BE2C (cell line): ENCODE measurements around the gene NFATC1.

ENCODE experiments used
- DNase-seq: peaks from one replicate; pipeline ENCODE4 v3.0.0-alpha.2; 2020
- H3K27me3 ChIP-seq: fragments of 250-450 bp; sonication (Bioruptor Pico); 2 replicates; pipeline ENCODE4 v1.5.1; 2020; ENCODE audit warnings: mild to moderate bottlenecking
- H3K36me3 ChIP-seq: fragments of 250-450 bp; sonication (Bioruptor Pico); 2 replicates; pipeline ENCODE4 v1.5.1; 2020; ENCODE audit warnings: mild to moderate bottlenecking
- H3K4me1 ChIP-seq: fragments of 250-450 bp; sonication (Bioruptor Pico); 2 replicates; pipeline ENCODE4 v1.5.1; 2020
- H3K4me3 ChIP-seq: 2 replicates; pipeline ENCODE4 v1.5.1; 2011; ENCODE audit warnings: low read depth, low read length
- H3K9me3 ChIP-seq: fragments of 250-450 bp; sonication (Bioruptor Pico); 2 replicates; pipeline ENCODE4 v1.5.1; 2020
- TF ChIP-seq, protein P1 (sequence below): IDR thresholded peaks from 2 replicates; pipeline ENCODE4 v1.5.1; 2012; ENCODE audit warnings: mild to moderate bottlenecking, low read depth, low read length

Gene NFATC1

GRCh38 chr18:79524181-79525078 is 128.7 kb downstream of the NFATC1 start:
- H3K27me3 ChIP-seq: peaks cover 11% of the 10 kb centered on the region
- no peak overlapping the region for H3K4me3 ChIP-seq
- no peaks in the 10 kb centered on the region for H3K36me3 ChIP-seq
- no peak for DNase-seq
- H3K9me3 ChIP-seq: no peaks in the 10 kb centered on the region
- TF ChIP-seq, protein P1, sequence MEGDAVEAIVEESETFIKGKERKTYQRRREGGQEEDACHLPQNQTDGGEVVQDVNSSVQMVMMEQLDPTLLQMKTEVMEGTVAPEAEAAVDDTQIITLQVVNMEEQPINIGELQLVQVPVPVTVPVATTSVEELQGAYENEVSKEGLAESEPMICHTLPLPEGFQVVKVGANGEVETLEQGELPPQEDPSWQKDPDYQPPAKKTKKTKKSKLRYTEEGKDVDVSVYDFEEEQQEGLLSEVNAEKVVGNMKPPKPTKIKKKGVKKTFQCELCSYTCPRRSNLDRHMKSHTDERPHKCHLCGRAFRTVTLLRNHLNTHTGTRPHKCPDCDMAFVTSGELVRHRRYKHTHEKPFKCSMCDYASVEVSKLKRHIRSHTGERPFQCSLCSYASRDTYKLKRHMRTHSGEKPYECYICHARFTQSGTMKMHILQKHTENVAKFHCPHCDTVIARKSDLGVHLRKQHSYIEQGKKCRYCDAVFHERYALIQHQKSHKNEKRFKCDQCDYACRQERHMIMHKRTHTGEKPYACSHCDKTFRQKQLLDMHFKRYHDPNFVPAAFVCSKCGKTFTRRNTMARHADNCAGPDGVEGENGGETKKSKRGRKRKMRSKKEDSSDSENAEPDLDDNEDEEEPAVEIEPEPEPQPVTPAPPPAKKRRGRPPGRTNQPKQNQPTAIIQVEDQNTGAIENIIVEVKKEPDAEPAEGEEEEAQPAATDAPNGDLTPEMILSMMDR: no peak
- H3K4me1 ChIP-seq: peaks cover 3% of the 10 kb centered on the region; the same call in 1 of the 2 replicates

- Histone ChIP-seq H3K36me3 (no peaks in the 10 kb centered on the region), H3K4me1 (peaks cover 3% of the 10 kb centered on the region; the same call in 1 of the 2 replicates), H3K4me3 (no peak overlapping the region), H3K27me3 (peaks cover 22% of the 10 kb centered on the region), H3K9me3 (no peaks in the 10 kb centered on the region)
- peak; percentile 40 for DNase-seq
- TF ChIP-seq, protein P1: no peak
Measured at GRCh38 chr18:79525556-79526467, 130.1 kb downstream of the NFATC1 start.

DNA sequence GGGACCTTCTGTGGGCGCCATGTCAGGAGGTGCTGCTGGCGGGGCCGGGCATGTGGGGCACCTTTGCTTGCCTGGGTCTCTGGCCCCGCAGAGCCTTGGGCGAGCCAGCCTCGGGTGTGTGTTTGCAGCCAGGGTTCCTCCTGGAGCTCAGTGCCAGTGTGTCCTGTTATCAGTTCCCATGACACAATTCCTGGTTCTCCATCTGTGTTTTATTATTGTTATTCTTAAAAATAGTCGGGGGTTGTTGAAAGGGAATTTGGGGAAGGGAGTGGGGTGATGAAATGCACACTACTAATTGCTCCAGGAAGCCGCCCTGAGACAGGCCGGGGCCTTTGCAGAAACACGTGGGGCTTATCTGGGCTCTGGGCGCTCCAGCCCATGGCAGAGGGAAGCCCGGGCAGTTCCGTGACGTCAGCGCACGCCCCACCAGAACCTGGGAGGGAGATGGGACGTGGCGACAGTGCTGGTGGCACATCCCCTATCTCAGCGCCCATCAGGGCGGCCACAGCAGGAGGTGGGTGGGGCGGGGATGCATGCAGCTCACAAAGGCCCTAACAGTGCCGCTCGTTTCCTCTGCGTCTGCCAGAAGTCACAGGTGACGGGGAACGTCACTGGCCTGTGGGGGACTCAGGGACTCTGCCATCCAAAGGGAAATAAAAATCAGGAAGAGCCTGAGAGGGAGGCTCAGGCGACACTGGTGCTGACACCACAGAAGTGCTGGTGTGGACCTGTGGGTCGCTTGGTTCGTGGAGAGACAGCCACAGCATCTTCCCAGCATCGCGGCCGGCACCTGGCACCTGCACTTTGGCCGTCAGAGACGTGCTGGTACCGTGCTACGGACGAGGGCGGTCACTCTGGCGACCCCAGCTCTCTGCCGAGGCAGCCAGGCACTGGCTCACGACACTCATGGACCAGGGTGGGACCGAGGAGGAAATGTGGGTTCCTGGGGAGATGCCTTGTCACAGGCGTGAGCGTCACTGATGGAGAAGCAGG is 131.0 kb downstream of the NFATC1 start:
- Histone ChIP-seq H3K4me3 (no peak overlapping the region), H3K27me3 (peaks cover 32% of the 10 kb centered on the region), H3K36me3 (no peaks in the 10 kb centered on the region), H3K4me1 (peaks cover 3% of the 10 kb centered on the region; the same call in 1 of the 2 replicates), H3K9me3 (no peaks in the 10 kb centered on the region)
- DNase-seq: peak; percentile 28
- TF ChIP-seq, protein P1: no peak

- no peaks in the 10 kb centered on the region for H3K36me3 ChIP-seq
- no peak for DNase-seq
- TF ChIP-seq, protein P1: no peak
- peaks cover 38% of the 10 kb centered on the region for H3K27me3 ChIP-seq
- H3K9me3 ChIP-seq: no peaks in the 10 kb centered on the region
- H3K4me1 ChIP-seq: peaks cover 3% of the 10 kb centered on the region; the same call in 1 of the 2 replicates
- H3K4me3 ChIP-seq: no peak overlapping the region
Measured at GRCh38 chr18:79527656-79528315, 132.1 kb downstream of the NFATC1 start.

GRCh38 chr18:79528316-79528695 is 132.6 kb downstream of the NFATC1 start:
- no peak for DNase-seq
- Histone ChIP-seq H3K27me3 (peaks cover 43% of the 10 kb centered on the region), H3K36me3 (no peaks in the 10 kb centered on the region), H3K9me3 (no peaks in the 10 kb centered on the region), H3K4me1 (peaks cover 3% of the 10 kb centered on the region; the same call in 1 of the 2 replicates), H3K4me3 (no peak overlapping the region)
- TF ChIP-seq, protein P1: no peak
